H1 (cell line): ENCODE measurements around the gene RABL6. TPM values are rescaled to one million over a fixed set of nuclear protein-coding genes. Genes with fewer than 3 reads are reported as not detected.

ENCODE experiments used
- BACH1 ChIP-seq: IDR thresholded peaks from 2 replicates; pipeline ENCODE4 v1.6.1; 2012; ENCODE audit warnings: low read length, improper control_type of control experiment
- BCL11A ChIP-seq, 2 experiments: IDR thresholded peaks; one replicate each; pipeline ENCODE4 v1.6.1; 2011; ENCODE audit warnings: low read depth in 2 of 2, low read length in 2 of 2, mild to moderate bottlenecking in 2 of 2
- CHD7 ChIP-seq: fragments of 300-600 bp; sonication (generic); IDR thresholded peaks from 2 replicates; pipeline ENCODE4 v1.7.1; 2012; ENCODE audit warnings: low read length, moderate library complexity, mild to moderate bottlenecking, inconsistent platforms; ENCODE audit not compliant: insufficient replicate concordance
- EGR1 ChIP-seq: IDR thresholded peaks from 2 replicates; pipeline ENCODE4 v1.6.1; 2011; ENCODE audit warnings: low read depth, low read length, borderline replicate concordance
- EZH2 ChIP-seq: fragments of 200-600 bp; sonication (generic); IDR thresholded peaks from 2 replicates; pipeline ENCODE4 v1.7.1; 2012; ENCODE audit warnings: low read depth, mild to moderate bottlenecking, moderate library complexity, low read length, inconsistent platforms; ENCODE audit not compliant: severe bottlenecking
- FOSL1 ChIP-seq: IDR thresholded peaks from 2 replicates; pipeline ENCODE4 v1.6.1; 2011; ENCODE audit warnings: mild to moderate bottlenecking, low read depth, low read length, moderate library complexity; ENCODE audit not compliant: insufficient read depth
- HDAC6 ChIP-seq: IDR thresholded peaks from one replicate; pipeline ENCODE4 v1.7.1; 2012; ENCODE audit warnings: low read depth, mild to moderate bottlenecking, inconsistent platforms, low read length, moderate library complexity
- SIRT6 ChIP-seq: IDR thresholded peaks from one replicate; pipeline ENCODE4 v1.7.1; 2012; ENCODE audit warnings: low read length, inconsistent platforms
- SP2 ChIP-seq: IDR thresholded peaks from 2 replicates; pipeline ENCODE4 v1.6.1; 2012; ENCODE audit warnings: mild to moderate bottlenecking, low read length, inconsistent platforms
- SP4 ChIP-seq: IDR thresholded peaks from 2 replicates; pipeline ENCODE4 v1.6.1; 2012; ENCODE audit warnings: low read length, inconsistent platforms
- TBP ChIP-seq: IDR thresholded peaks from 2 replicates; pipeline ENCODE4 v1.6.1; 2011; ENCODE audit warnings: low read depth, low read length, improper control_type of control experiment
- YY1 ChIP-seq: IDR thresholded peaks from 2 replicates; pipeline ENCODE4 v1.6.1; 2011; ENCODE audit warnings: low read depth, mild to moderate bottlenecking, low read length
- ZNF274 ChIP-seq: IDR thresholded peaks from 2 replicates; pipeline ENCODE4 v1.7.0; 2012; ENCODE audit warnings: low read length, borderline replicate concordance; ENCODE audit errors: extremely low read depth
- polyA plus RNA-seq, 7 experiments: library from polyadenylated mRNA; depleted of rRNA in 3 of 7; stranded (reverse) in 5 of 7; unstranded in 2 of 7; fragments of >200 nt in 5 of 7; fragments of 200-250 nt in 2 of 7; gene quantifications; 1 replicate in 5 of 7; 2 replicates in 1 of 7; 4 replicates in 1 of 7; pipeline versions ENCODE4 v1.2.1 to v1.2.3, GENCODE V29; 2011 to 2013; ENCODE audit warnings: missing spikeins in 2 of 7, mixed read lengths in 2 of 7
- total RNA-seq: library from RNA; stranded (reverse); fragmentation: NEBNext Ultra II Directional; extraction: Animal tissue kit (Norgen Biotek cat#: 25700); gene quantifications from 2 replicates; pipeline ENCODE4 v1.2.1, GENCODE V29; 2021

The RABL6 gene
- total and polyA plus RNA-seq, 2 of the 8 experiments (the other 6 are each of a cell fraction or from before 2014, with no cell fraction given): 70.1 to 130 TPM

GRCh38 chr9:136806067-136806466 is 1.7 kb upstream of the RABL6 start (continued):
- TF ChIP-seq CHD7: no peak
- TF ChIP-seq SP2: no peak
- TF ChIP-seq TBP: no peak
- no peak for TF ChIP-seq BCL11A (IDR thresholded peaks at IDR 0.05; ENCODE audit: low read depth in 2 of 2, low read length in 2 of 2)
- TF ChIP-seq YY1: no peak
- TF ChIP-seq SP4: no peak
- TF ChIP-seq FOSL1: no peak
- no peak for TF ChIP-seq EGR1
- no peak for TF ChIP-seq HDAC6
- TF ChIP-seq BACH1: no peak
- TF ChIP-seq EZH2: no peak
- TF ChIP-seq SIRT6: no peak
- no peak for TF ChIP-seq ZNF274
